Colonic mucosa (tissue), 4 donors: ENCODE measurements around the gene XAB2. TPM values are rescaled to one million over a fixed set of nuclear protein-coding genes. Genes with fewer than 3 reads are reported as not detected.
A peak's percentile ranks its signal among the peaks of the same experiment; 100 is the strongest.

Source experiments
- DNase-seq: peaks from one replicate; pipeline ENCODE4 v3.0.0-alpha.2; 2020
- H3K27ac ChIP-seq: fragments of 200-600 bp; one replicate; pipeline ENCODE4 v1.8.0; 2021
- H3K27me3 ChIP-seq: fragments of 200-600 bp; one replicate; pipeline ENCODE4 v1.8.0; 2021
- H3K36me3 ChIP-seq: fragments of 200-600 bp; one replicate; pipeline ENCODE4 v1.8.0; 2021
- H3K4me1 ChIP-seq: fragments of 200-600 bp; one replicate; pipeline ENCODE4 v1.8.0; 2021; ENCODE audit warnings: mild to moderate bottlenecking
- H3K4me3 ChIP-seq: fragments of 200-600 bp; one replicate; pipeline ENCODE4 v1.8.0; 2021
- H3K9ac ChIP-seq, 2 donors: one replicate each; pipeline ENCODE4 v1.7.0; 2013; ENCODE audit warnings: control low read depth in 2 of 2, low read depth in 2 of 2, low read length in 2 of 2
- H3K9me3 ChIP-seq: fragments of 200-600 bp; one replicate; pipeline ENCODE4 v1.8.0; 2021
- intact Hi-C: fragments of 100-400 bp; cut with DNase I; formaldehyde crosslinking; loops from one replicate; pipeline ENCODE4 v1.14.1; 2022
- total RNA-seq, 2 donors: library from RNA; stranded (reverse); fragmentation: NEBNext Ultra II Directional in 1 of 2; extraction: Animal tissue kit (Norgen Biotek cat#: 25700) in 1 of 2; gene quantifications; one replicate each; pipeline ENCODE4 v1.2.1, GENCODE V29; 2021
- TF ChIP-seq, protein P1 (sequence below): fragments of 200-600 bp; IDR thresholded peaks from one replicate; pipeline ENCODE4 v1.8.0; 2022; ENCODE audit warnings: antibody characterized with exemption, mild to moderate bottlenecking
- donor health status: healthy.
- donor health status: DM: no; HTN: no; CAD: no.
- donor health status: DM: no; HTN: no; CAD: no.

The XAB2 gene
- total RNA-seq, 2 donors from 2014 or later, result 28.3 to 48.1 TPM

DNA sequence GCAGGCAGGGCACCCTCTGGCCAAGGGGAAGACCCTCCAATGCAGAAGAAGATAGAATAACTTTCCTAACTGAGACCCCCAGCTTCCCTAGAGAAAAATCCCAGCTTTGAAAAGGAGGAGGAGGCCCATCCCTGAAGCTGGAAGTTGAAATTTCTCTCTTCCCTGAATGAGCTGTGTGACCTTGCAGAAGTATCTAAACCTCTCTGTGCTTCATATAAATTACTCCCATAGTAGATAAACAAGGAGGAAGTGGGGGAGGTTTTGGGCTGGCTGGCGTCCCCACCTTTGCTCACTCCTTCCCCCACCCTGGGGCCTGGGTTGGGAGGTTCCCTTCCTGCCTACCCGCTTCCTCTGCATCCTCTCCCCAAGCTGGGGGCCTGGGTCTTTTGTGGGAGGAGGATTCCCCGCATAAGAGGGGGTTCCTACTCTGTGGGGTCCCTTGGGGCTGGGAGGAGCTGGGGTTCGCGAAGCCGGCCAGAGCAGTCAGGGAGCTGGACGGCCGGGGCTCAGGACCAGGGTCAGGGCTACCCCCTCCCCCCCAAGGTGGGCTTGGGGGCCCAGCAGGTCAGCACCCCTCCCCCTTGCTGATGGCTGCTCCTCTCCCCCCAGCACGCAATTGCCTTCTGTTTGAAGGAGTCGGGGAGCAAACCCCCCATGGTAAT lies 22.0 kb downstream of the XAB2 start:
- H3K4me3 ChIP-seq, result no peak overlapping the region
- no peak overlapping the region for H3K9ac ChIP-seq
- H3K4me1 ChIP-seq, result no peaks in the 10 kb centered on the region
- TF ChIP-seq, protein P1, sequence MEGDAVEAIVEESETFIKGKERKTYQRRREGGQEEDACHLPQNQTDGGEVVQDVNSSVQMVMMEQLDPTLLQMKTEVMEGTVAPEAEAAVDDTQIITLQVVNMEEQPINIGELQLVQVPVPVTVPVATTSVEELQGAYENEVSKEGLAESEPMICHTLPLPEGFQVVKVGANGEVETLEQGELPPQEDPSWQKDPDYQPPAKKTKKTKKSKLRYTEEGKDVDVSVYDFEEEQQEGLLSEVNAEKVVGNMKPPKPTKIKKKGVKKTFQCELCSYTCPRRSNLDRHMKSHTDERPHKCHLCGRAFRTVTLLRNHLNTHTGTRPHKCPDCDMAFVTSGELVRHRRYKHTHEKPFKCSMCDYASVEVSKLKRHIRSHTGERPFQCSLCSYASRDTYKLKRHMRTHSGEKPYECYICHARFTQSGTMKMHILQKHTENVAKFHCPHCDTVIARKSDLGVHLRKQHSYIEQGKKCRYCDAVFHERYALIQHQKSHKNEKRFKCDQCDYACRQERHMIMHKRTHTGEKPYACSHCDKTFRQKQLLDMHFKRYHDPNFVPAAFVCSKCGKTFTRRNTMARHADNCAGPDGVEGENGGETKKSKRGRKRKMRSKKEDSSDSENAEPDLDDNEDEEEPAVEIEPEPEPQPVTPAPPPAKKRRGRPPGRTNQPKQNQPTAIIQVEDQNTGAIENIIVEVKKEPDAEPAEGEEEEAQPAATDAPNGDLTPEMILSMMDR, result no peak
- H3K27me3 ChIP-seq, result no peaks in the 10 kb centered on the region
- H3K36me3 ChIP-seq, result no peaks in the 10 kb centered on the region
- no peaks in the 10 kb centered on the region for H3K9me3 ChIP-seq
- H3K27ac ChIP-seq, result no peak overlapping the region
- no peak for DNase-seq
- intact Hi-C loops, result no loop called here

DNA sequence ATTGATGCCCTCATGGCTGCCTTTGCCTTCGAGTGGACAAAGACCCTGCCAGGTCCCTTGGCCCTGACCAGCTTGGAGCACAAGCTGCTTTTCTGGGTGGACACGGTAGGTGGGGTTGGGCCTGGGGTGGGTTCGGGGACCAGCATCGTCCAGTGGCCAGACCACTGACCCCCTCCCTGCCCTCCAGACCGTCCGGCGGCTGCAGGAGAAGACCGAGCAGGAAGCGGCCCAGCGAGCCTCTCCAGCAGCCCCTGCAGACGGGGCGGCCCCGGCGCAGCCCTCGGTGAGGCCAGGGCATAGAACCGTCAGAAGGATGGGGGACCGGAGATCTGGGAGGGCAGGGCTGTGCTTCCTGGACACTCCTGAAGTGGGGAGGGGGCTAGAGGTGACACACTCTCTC lies 23.1 kb downstream of the XAB2 start:
- DNase-seq, result no peak
- intact Hi-C loops, result no loop called here
- Histone ChIP-seq H3K27me3 (no peaks in the 10 kb centered on the region), H3K9me3 (no peaks in the 10 kb centered on the region), H3K4me3 (no peak overlapping the region), H3K27ac (no peak overlapping the region), H3K36me3 (no peaks in the 10 kb centered on the region), H3K9ac (no peak overlapping the region), H3K4me1 (no peaks in the 10 kb centered on the region)
- TF ChIP-seq, protein P1, result no peak

DNA sequence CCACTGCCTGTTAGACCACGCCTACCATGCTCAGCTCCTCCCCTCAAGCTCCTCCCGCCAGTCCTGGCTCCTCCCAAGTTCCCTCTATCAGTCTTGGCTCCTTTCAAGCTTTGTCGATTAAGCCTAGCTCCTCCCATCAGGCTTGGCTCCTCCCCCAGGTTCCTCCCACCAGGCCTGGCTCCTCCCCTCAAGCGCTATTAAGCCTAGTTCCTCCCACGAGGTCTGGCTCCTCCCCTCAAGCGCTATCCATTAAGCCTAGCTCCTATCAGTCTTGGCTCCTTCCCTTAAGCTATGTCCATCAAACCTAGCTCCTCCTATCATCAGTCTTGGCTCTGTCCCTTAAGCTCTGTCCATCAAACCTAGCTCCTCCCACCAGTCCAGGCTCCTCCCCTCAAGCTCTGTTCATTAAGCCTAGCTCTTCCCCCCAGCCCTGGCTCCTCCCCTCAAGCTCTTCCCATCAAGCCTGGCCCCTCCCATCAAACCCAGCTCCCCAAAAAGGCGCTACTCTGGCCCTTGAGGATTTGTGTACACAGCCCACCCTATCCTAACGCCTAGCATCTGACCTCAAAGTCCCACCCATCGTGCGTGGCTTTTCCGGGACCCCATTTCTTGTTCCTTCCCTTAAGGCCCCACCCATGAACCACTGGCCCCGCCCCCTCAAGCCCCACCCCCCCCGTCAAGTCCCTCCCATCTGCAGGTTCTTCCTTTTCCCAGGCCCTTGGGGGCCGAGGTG lies 23.7 kb downstream of the XAB2 start:
- intact Hi-C loops, result no loop called here
- Histone ChIP-seq H3K4me1 (no peaks in the 10 kb centered on the region), H3K27me3 (no peaks in the 10 kb centered on the region), H3K36me3 (no peaks in the 10 kb centered on the region), H3K9ac (no peak overlapping the region), H3K9me3 (no peaks in the 10 kb centered on the region), H3K4me3 (no peak overlapping the region), H3K27ac (no peak overlapping the region)
- TF ChIP-seq, protein P1, result no peak
- DNase-seq, result peak; percentile 18

DNA sequence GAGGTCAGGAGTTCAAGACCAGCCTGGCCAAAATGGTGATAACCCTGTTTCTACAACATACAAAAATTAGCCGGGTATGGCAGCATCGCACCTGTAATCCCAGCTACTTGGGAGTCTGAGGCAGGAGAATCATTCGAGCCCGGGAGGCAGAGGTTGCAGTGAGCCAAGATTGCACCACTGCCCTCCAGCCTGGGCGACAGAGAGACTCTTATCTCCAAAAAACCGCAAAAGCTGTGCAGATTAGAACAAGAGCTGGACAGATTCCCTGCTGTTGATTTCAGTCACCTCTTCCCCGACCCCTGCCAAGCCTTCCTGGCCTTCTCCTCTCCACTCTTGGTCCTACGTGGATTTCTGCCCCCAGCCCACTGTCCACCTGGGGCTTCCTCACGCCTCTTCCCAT lies 25.4 kb downstream of the XAB2 start:
- H3K9me3 ChIP-seq, result no peaks in the 10 kb centered on the region
- TF ChIP-seq, protein P1, result no peak
- H3K4me1 ChIP-seq, result no peaks in the 10 kb centered on the region
- intact Hi-C loops, result no loop called here
- H3K4me3 ChIP-seq, result no peak overlapping the region
- no peaks in the 10 kb centered on the region for H3K36me3 ChIP-seq
- H3K27me3 ChIP-seq, result no peaks in the 10 kb centered on the region
- no peak overlapping the region for H3K27ac ChIP-seq
- H3K9ac ChIP-seq, result no peak overlapping the region
- no peak for DNase-seq

DNA sequence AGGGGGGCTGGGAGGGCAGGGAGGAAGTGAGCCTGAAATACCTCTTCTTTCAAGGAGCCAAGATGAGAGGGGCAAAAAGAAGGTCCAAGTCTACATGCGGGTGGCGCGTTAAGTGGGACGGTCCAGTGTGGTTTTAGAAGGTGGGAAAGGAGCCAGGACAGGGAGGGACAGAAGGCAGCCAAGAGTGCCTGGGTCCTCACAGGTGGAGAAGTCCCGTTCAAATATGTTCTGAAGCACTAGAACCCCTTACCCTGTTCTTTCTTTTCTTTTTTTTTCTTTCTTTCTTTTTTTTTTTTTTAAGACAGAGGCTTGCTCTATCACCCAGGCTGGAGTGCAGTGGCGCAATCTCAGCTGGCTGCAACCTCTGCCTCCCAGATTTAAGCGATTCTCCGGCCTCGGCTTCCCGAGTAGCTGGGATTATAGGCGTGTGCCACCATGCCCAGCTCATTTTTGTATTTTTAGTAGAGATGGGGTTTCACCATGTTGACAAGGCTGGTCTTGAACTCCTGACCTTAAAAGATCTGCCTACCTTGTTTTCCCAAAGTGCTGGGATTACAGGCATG lies 26.3 kb downstream of the XAB2 start:
- Histone ChIP-seq H3K36me3 (no peaks in the 10 kb centered on the region), H3K4me3 (no peak overlapping the region), H3K4me1 (no peaks in the 10 kb centered on the region), H3K9ac (no peak overlapping the region), H3K9me3 (no peaks in the 10 kb centered on the region), H3K27me3 (no peaks in the 10 kb centered on the region), H3K27ac (no peak overlapping the region)
- TF ChIP-seq, protein P1, result no peak
- intact Hi-C loops, result no loop called here
- DNase-seq, result no peak
